ENCODE results near the gene OR52A1. TPM values are rescaled to one million over a fixed set of nuclear protein-coding genes. Genes with fewer than 3 reads are reported as not detected.
"Not testable (repeated sequence)": the region's sequence is repeated elsewhere in the genome, so short reads cannot be mapped to it uniquely, and the experiment has no call there.

OR52A1 gene
- total RNA-seq, 1 donor from 2014 or later, result not detected

GRCh38 chr11:5171856-5172255, 17.3 kb upstream of the OR52A1 start:
- ATAC-seq (no peak), DNase-seq (no peak)
- no peak for TF ChIP-seq CTCF (IDR thresholded peaks at IDR 0.05)
- H3K27me3 ChIP-seq (ENCODE audit: low read depth), result no peaks in the 10 kb centered on the region
- H3K4me1 ChIP-seq, result no peaks in the 10 kb centered on the region
- intact Hi-C loops (cut with DNase I), result no loop called here
- H3K36me3 ChIP-seq, result no peaks in the 10 kb centered on the region
- H3K9me3 ChIP-seq, result no peaks in the 10 kb centered on the region
- no peak overlapping the region for H3K4me3 ChIP-seq
- H3K27ac ChIP-seq, result no peak overlapping the region

GRCh38 chr11:5165898-5166297, 11.3 kb upstream of the OR52A1 start:
- H3K27ac ChIP-seq; H3K4me3 ChIP-seq; ATAC-seq; H3K36me3 ChIP-seq; H3K27me3 ChIP-seq (ENCODE audit: low read depth); DNase-seq; H3K4me1 ChIP-seq; H3K9me3 ChIP-seq; intact Hi-C loops (cut with DNase I): not testable (repeated sequence)

GRCh38 chr11:5164807-5165206, 10.2 kb upstream of the OR52A1 start:
- H3K4me3 ChIP-seq; DNase-seq; H3K4me1 ChIP-seq; H3K36me3 ChIP-seq; ATAC-seq; H3K9me3 ChIP-seq; intact Hi-C loops (cut with DNase I); H3K27ac ChIP-seq; H3K27me3 ChIP-seq (ENCODE audit: low read depth): not testable (repeated sequence)

GRCh38 chr11:5161045-5161444, 6.5 kb upstream of the OR52A1 start:
- H3K27ac ChIP-seq; H3K4me1 ChIP-seq; intact Hi-C loops (cut with DNase I); H3K36me3 ChIP-seq; H3K9me3 ChIP-seq; H3K27me3 ChIP-seq (ENCODE audit: low read depth); DNase-seq; H3K4me3 ChIP-seq; ATAC-seq: not testable (repeated sequence)

- H3K27me3 ChIP-seq (ENCODE audit: low read depth); H3K4me1 ChIP-seq; H3K27ac ChIP-seq; ATAC-seq; H3K9me3 ChIP-seq; H3K4me3 ChIP-seq; DNase-seq; H3K36me3 ChIP-seq; intact Hi-C loops (cut with DNase I): not testable (repeated sequence)
Measured at GRCh38 chr11:5160217-5160616, 5.7 kb upstream of the OR52A1 start.

- intact Hi-C loops (cut with DNase I), result no loop called here
Measured at GRCh38 chr11:5159806-5160205, 5.2 kb upstream of the OR52A1 start.

GRCh38 chr11:5153574-5154431, 754 bp downstream of the OR52A1 start:
- intact Hi-C loops (cut with DNase I), result no loop called here
- TF ChIP-seq CTCF (IDR thresholded peaks at IDR 0.05), result no peak

More at GRCh38 chr11:5159806-5160205, 5.2 kb upstream of the OR52A1 start:
- no peaks in the 10 kb centered on the region for H3K27me3 ChIP-seq (ENCODE audit: low read depth)
- H3K4me3 ChIP-seq, result no peak overlapping the region
- ATAC-seq (no peak), DNase-seq (no peak)
- H3K4me1 ChIP-seq, result no peaks in the 10 kb centered on the region
- H3K27ac ChIP-seq, result no peak overlapping the region
- TF ChIP-seq CTCF (IDR thresholded peaks at IDR 0.05), result no peak
- H3K36me3 ChIP-seq, result no peaks in the 10 kb centered on the region
- H3K9me3 ChIP-seq, result no peaks in the 10 kb centered on the region

More at GRCh38 chr11:5153574-5154431, 754 bp downstream of the OR52A1 start:
- Histone ChIP-seq H3K36me3 (no peaks in the 10 kb centered on the region), H3K27me3 (ENCODE audit: low read depth) (no peaks in the 10 kb centered on the region), H3K27ac (no peak overlapping the region), H3K4me1 (no peaks in the 10 kb centered on the region), H3K4me3 (no peak overlapping the region), H3K9me3 (no peaks in the 10 kb centered on the region)
- no peak for DNase-seq
- no peak for ATAC-seq
